GM12878 (cell line): ENCODE data around the gene DENND1A. TPM values are rescaled to one million over a fixed set of nuclear protein-coding genes. Genes with fewer than 3 reads are reported as not detected.

Source experiments
- ATAC-seq: fragments of 200-7000 bp; cut with Tn5 transposase; 3 replicates; pipeline ENCODE4 v1.9.1; 2020; ENCODE audit warnings: mild to moderate bottlenecking, moderate library complexity
- BruUV-seq: library from RNA; stranded (reverse); fragments of 400-500 nt; replicated peaks from 2 replicates; lab custom pipeline; 2021; lab: Mats Ljungman, UMichigan
- CTCF ChIA-PET: fragments of 300-600 bp; sonication (Branson Sonifier 250); formaldehyde crosslinking; extraction: SDS; loops from one replicate; lab custom pipeline; 2021; ENCODE audit warnings: inconsistent platforms; lab: Yijun Ruan, JAX
- POLR2A ChIA-PET: fragments of 350-600 bp; formaldehyde crosslinking; extraction: SDS; loops from one replicate; lab custom pipeline; 2021; ENCODE audit warnings: inconsistent platforms; lab: Charles Lee
- RAD21 ChIA-PET: fragments of 300-600 bp; sonication (Branson Sonifier 250); formaldehyde crosslinking; loops from one replicate; lab custom pipeline; 2023; ENCODE audit warnings: antibody characterized with exemption; ENCODE audit not compliant: unreplicated experiment; lab: Charles Lee
- SMC1A ChIA-PET: fragments of 300-600 bp; sonication (Branson Sonifier 250); formaldehyde crosslinking; loops from one replicate; lab custom pipeline; 2023; ENCODE audit not compliant: unreplicated experiment, uncharacterized antibody; lab: Charles Lee
- DNase-seq: peaks from one replicate; pipeline ENCODE4 v3.0.0-alpha.2; 2011; ENCODE audit warnings: low read depth, low spot score
- FAIRE-seq: peaks from 3 replicates; lab custom pipeline; 2011; peaks lifted over from hg19 to GRCh38; lab: Jason Lieb, UNC
- H2AFZ ChIP-seq: 2 replicates; pipeline ENCODE4 v1.6.0; 2011; ENCODE audit warnings: low read depth, low read length, control low read depth; ENCODE audit not compliant: control insufficient read depth
- H3K27ac ChIP-seq: 2 replicates; pipeline ENCODE4 v1.5.1; 2011; ENCODE audit warnings: control low read depth; ENCODE audit not compliant: control insufficient read depth, insufficient read depth
- H3K27me3 ChIP-seq, 2 experiments: replicated peaks in 1 of 2; 2 replicates each; pipeline versions ENCODE4 v1.6.0 to v1.6.1; 2011; ENCODE audit warnings: low read length in 1 of 2; ENCODE audit not compliant: control insufficient read depth in 2 of 2, insufficient read depth in 2 of 2
- H3K36me3 ChIP-seq, 2 experiments: 2 replicates each; pipeline ENCODE4 v1.5.1; 2011; ENCODE audit warnings: low read length in 1 of 2; ENCODE audit not compliant: control insufficient read depth in 2 of 2, insufficient read depth in 2 of 2
- H3K4me1 ChIP-seq: 2 replicates; pipeline ENCODE4 v1.6.1; 2011; ENCODE audit warnings: mild to moderate bottlenecking, low read length, moderate library complexity, mixed read lengths; ENCODE audit not compliant: control insufficient read depth, insufficient read depth
- H3K4me2 ChIP-seq: 2 replicates; pipeline ENCODE4 v1.6.0; 2011; ENCODE audit warnings: control low read depth; ENCODE audit not compliant: control insufficient read depth, insufficient read depth
- H3K4me3 ChIP-seq: fragments of 200-600 bp; sonication (generic); 2 replicates; pipeline ENCODE4 v1.5.1; 2016
- H3K79me2 ChIP-seq: 2 replicates; pipeline ENCODE4 v1.6.0; 2011; ENCODE audit warnings: low read length; ENCODE audit not compliant: control insufficient read depth, insufficient read depth
- H3K9ac ChIP-seq: 2 replicates; pipeline ENCODE4 v1.8.0; 2011; ENCODE audit warnings: low read length, control low read depth, mixed read lengths; ENCODE audit not compliant: control insufficient read depth, insufficient read depth
- H3K9me3 ChIP-seq: replicated peaks from 3 replicates; pipeline ENCODE4 v1.5.1; 2011; ENCODE audit warnings: mild to moderate bottlenecking, low read length; ENCODE audit not compliant: control insufficient read depth, insufficient read depth
- H4K20me1 ChIP-seq: 2 replicates; pipeline ENCODE4 v1.6.0; 2011; ENCODE audit not compliant: control insufficient read depth, insufficient read depth
- BCLAF1 ChIP-seq: fragments of 450-650 bp; IDR thresholded peaks from 2 replicates; pipeline ENCODE4 v1.6.1; 2017; ENCODE audit warnings: antibody characterized with exemption, mild to moderate bottlenecking, moderate library complexity
- CBX5 ChIP-seq: sonication (generic); IDR thresholded peaks from 2 replicates; pipeline ENCODE4 v1.6.1; 2016; ENCODE audit warnings: low read depth, moderate library complexity, mild to moderate bottlenecking, inconsistent platforms
- NR2C2 ChIP-seq: IDR thresholded peaks from 2 replicates; pipeline ENCODE4 v1.6.1; 2011; ENCODE audit warnings: borderline replicate concordance, low read depth; ENCODE audit not compliant: control insufficient read depth, insufficient read length
- POLR2AphosphoS5 ChIP-seq: IDR thresholded peaks from 2 replicates; pipeline ENCODE4 v1.6.1; 2011; ENCODE audit warnings: mild to moderate bottlenecking, low read length, inconsistent platforms
- RAD51 ChIP-seq: fragments of 450-650 bp; IDR thresholded peaks from 2 replicates; pipeline ENCODE4 v1.6.1; 2016; ENCODE audit warnings: moderate library complexity, mild to moderate bottlenecking, inconsistent platforms
- SMAD1 ChIP-seq: fragments of 450-650 bp; IDR thresholded peaks from 2 replicates; pipeline ENCODE4 v1.6.1; 2018; ENCODE audit warnings: mild to moderate bottlenecking, low read depth; ENCODE audit not compliant: partially characterized antibody
- STAT3 ChIP-seq: IDR thresholded peaks from 2 replicates; pipeline ENCODE4 v1.6.1; 2011; ENCODE audit warnings: low read depth, low read length, improper control_type of control experiment
- SUZ12 ChIP-seq: fragments of 200-600 bp; sonication (generic); IDR thresholded peaks from one replicate; pipeline ENCODE4 v1.6.1; 2018; ENCODE audit warnings: antibody characterized with exemption, mild to moderate bottlenecking; ENCODE audit not compliant: unreplicated experiment
- TBL1XR1 ChIP-seq: IDR thresholded peaks from 2 replicates; pipeline ENCODE4 v1.6.1; 2012; ENCODE audit warnings: low read depth, low read length, improper control_type of control experiment
- TCF3 ChIP-seq: IDR thresholded peaks from 2 replicates; pipeline ENCODE4 v1.6.1; 2012; ENCODE audit warnings: low read depth, mild to moderate bottlenecking, low read length, borderline replicate concordance; ENCODE audit not compliant: insufficient read depth
- YY1 ChIP-seq: IDR thresholded peaks from 2 replicates; pipeline ENCODE4 v1.6.1; 2011; ENCODE audit warnings: low read depth, mild to moderate bottlenecking, low read length
- WGBS: methylation state at CpG from one replicate; pipeline ENCODE4 v1.1.6; 2016; ENCODE audit warnings: low lambda C conversion rate; ENCODE audit not compliant: insufficient replicate concordance, insufficient coverage; ENCODE audit errors: missing lambda C conversion rate; 5-methylcytosine and 5-hydroxymethylcytosine counted together
- in situ Hi-C: fragments of 300-500 bp; cut with MboI; formaldehyde crosslinking; loops from 9 replicates; pipeline ENCODE4 v1.14.3; 2018; ENCODE audit warnings: mixed read lengths
- intact Hi-C: fragments of 100-400 bp; cut with micrococcal nuclease; formaldehyde crosslinking; loops from one replicate; pipeline ENCODE4 v1.14.2; 2022; ENCODE audit not compliant: unreplicated experiment
- polyA plus RNA-seq, 11 experiments: library from polyadenylated mRNA; depleted of rRNA in 4 of 11; unstranded in 6 of 11; stranded (reverse) in 5 of 11; fragments of >200 nt; fragmentation: Nextera tagmentation in 4 of 11; fragmentation: Illumina TruSeq in 1 of 11; extraction: Ambion mirVana in 4 of 11; extraction: Trizol in 1 of 11; gene quantifications; 1 replicate in 1 of 11; 2 replicates in 10 of 11; pipeline versions ENCODE4 v1.2.1 to v1.2.3, GENCODE V29; 2011 to 2016; ENCODE audit warnings: inconsistent platforms in 2 of 11, missing spikeins in 2 of 11, low read depth in 1 of 11
- total RNA-seq, 4 experiments: library from RNA; depleted of rRNA in 3 of 4; stranded (reverse); fragments of >200 nt in 3 of 4; fragmentation: Illumina TruSeq in 1 of 4; extraction: Trizol in 1 of 4; gene quantifications; 2 replicates each; pipeline versions ENCODE4 v1.2.1 to v1.2.3, GENCODE V29; 2013 to 2021
- TF ChIP-seq, protein P1 (sequence below): IDR thresholded peaks from 2 replicates; pipeline ENCODE4 v1.6.1; 2011; ENCODE audit warnings: borderline replicate concordance, low read depth, mild to moderate bottlenecking, moderate library complexity, low read length; ENCODE audit not compliant: insufficient read depth, poor library complexity, severe bottlenecking
- TF ChIP-seq, protein P2 (sequence below): fragments of 450-650 bp; IDR thresholded peaks from 2 replicates; pipeline ENCODE4 v1.6.1; 2017; ENCODE audit warnings: mild to moderate bottlenecking
- TF ChIP-seq, protein P3 (sequence below): IDR thresholded peaks from 2 replicates; pipeline ENCODE4 v1.6.1; 2012; ENCODE audit warnings: low read depth, low read length, improper control_type of control experiment

Gene DENND1A
- total and polyA plus RNA-seq, 10 of the 15 experiments (the other 5 are each of a cell fraction or from before 2014, with no cell fraction given), result 14.1 to 48.6 (median 35.2) TPM

DNA sequence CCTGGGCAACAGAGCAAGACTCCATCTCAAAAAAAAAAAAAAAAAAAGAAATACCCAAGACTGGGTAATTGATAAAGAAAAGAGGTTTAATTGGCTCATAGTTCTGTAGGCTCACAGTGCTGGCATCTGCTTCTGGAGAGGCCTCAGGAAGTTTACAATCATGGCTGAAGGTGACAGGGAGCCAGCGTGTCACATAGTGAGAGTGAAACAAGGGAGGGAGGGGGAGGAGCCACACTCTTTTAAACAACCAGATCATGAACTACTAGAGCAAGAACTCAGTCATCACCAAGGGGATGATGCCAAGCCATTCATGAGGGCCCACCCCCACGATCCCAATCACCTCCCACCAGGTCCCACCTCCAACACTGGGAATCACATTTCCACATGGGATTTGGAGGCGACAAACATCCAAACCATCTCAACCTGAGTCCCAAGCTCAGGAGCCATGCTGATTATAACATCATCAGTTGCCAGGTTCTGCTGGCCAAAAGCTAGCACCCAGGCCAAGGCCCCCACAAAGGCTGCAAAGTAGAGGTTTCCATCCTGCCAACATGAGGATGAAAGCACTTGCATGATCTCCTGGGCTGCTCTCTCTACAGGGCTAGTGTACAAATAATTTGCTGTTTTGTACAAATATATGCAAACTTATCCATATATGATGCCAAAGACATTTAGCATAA lies 15.3 kb downstream of the DENND1A start:
- ChIA-PET CTCF (interaction anchor here (0.6 kb wide), 1 partner anchor 995 kb away, joined by 3 read pairs; no protein-coding TSS in a partner anchor), POLR2A (interaction anchor here (0.6 kb wide), 1 partner anchor 1309 kb away, joined by 3 read pairs; no protein-coding TSS in a partner anchor), SMC1A (interaction anchor here (1.1 kb wide), 1 partner anchor 13 kb away, joined by 3 read pairs; no protein-coding TSS in a partner anchor), RAD21 (no interaction called here)
- BruUV-seq, result no TSS peak
- Histone ChIP-seq H3K4me3 (no peak overlapping the region), H3K79me2 (peaks cover 22% of the 10 kb centered on the region), H3K4me1 (peaks cover 3% of the 10 kb centered on the region; the same call in 1 of the 2 replicates), H3K9me3 (no peaks in the 10 kb centered on the region; the same call in 1 of the 3 replicates), H3K9ac (no peak overlapping the region), H4K20me1 (no peaks in the 10 kb centered on the region), H3K27me3 (no peaks in the 10 kb centered on the region), H3K27ac (no peak overlapping the region), H2AFZ (no peak overlapping the region), H3K36me3 (no peaks in the 10 kb centered on the region; a peak in 1 of 4 replicates), H3K4me2 (no peak overlapping the region)
- ATAC-seq (peak; percentile 87), FAIRE-seq (no peak), DNase-seq (no peak)
- WGBS, result 86% methylated on average over 3 of the region's 3 CpGs
- intact Hi-C loops, result no loop called here
- in situ Hi-C loops, result no loop called here
- no peak for TF ChIP-seq TCF3
- TF ChIP-seq POLR2AphosphoS5, result no peak
- TF ChIP-seq NR2C2, result no peak
- TF ChIP-seq STAT3, result no peak
- TF ChIP-seq, protein P1, sequence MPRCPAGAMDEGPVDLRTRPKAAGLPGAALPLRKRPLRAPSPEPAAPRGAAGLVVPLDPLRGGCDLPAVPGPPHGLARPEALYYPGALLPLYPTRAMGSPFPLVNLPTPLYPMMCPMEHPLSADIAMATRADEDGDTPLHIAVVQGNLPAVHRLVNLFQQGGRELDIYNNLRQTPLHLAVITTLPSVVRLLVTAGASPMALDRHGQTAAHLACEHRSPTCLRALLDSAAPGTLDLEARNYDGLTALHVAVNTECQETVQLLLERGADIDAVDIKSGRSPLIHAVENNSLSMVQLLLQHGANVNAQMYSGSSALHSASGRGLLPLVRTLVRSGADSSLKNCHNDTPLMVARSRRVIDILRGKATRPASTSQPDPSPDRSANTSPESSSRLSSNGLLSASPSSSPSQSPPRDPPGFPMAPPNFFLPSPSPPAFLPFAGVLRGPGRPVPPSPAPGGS, result no peak
- 0 out of 2 replicates have a peak, but pooled peaks have one; percentile 16 for TF ChIP-seq YY1
- TF ChIP-seq BCLAF1, result no peak
- no peak for TF ChIP-seq TBL1XR1
- TF ChIP-seq RAD51, result no peak
- no peak for TF ChIP-seq CBX5
- TF ChIP-seq, protein P2, sequence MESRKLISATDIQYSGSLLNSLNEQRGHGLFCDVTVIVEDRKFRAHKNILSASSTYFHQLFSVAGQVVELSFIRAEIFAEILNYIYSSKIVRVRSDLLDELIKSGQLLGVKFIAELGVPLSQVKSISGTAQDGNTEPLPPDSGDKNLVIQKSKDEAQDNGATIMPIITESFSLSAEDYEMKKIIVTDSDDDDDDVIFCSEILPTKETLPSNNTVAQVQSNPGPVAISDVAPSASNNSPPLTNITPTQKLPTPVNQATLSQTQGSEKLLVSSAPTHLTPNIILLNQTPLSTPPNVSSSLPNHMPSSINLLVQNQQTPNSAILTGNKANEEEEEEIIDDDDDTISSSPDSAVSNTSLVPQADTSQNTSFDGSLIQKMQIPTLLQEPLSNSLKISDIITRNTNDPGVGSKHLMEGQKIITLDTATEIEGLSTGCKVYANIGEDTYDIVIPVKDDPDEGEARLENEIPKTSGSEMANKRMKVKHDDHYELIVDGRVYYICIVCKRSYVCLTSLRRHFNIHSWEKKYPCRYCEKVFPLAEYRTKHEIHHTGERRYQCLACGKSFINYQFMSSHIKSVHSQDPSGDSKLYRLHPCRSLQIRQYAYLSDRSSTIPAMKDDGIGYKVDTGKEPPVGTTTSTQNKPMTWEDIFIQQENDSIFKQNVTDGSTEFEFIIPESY, result no peak
- TF ChIP-seq SUZ12, result no peak
- TF ChIP-seq, protein P3, sequence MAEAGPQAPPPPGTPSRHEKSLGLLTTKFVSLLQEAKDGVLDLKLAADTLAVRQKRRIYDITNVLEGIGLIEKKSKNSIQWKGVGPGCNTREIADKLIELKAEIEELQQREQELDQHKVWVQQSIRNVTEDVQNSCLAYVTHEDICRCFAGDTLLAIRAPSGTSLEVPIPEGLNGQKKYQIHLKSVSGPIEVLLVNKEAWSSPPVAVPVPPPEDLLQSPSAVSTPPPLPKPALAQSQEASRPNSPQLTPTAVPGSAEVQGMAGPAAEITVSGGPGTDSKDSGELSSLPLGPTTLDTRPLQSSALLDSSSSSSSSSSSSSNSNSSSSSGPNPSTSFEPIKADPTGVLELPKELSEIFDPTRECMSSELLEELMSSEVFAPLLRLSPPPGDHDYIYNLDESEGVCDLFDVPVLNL, result no peak
- no peak for TF ChIP-seq SMAD1
